Parathyroid adenoma (tissue), 2 donors: ENCODE data around the gene POMGNT2.

Experiments used
- H2AFZ ChIP-seq: fragments of 300-600 bp; sonication (generic); one replicate; pipeline ENCODE4 v1.7.0; 2017; ENCODE audit warnings: antibody characterized with exemption, mild to moderate bottlenecking
- H3K27ac ChIP-seq: fragments of 300-600 bp; sonication (generic); one replicate; pipeline ENCODE4 v1.7.0; 2017
- H3K27me3 ChIP-seq: fragments of 300-600 bp; sonication (generic); one replicate; pipeline ENCODE4 v1.7.0; 2017; ENCODE audit warnings: low read length; ENCODE audit not compliant: control insufficient read depth, insufficient read depth
- H3K36me3 ChIP-seq: fragments of 300-600 bp; sonication (generic); one replicate; pipeline ENCODE4 v1.7.0; 2017; ENCODE audit warnings: low read length; ENCODE audit not compliant: control insufficient read depth, insufficient read depth
- H3K4me1 ChIP-seq: fragments of 300-600 bp; sonication (generic); one replicate; pipeline ENCODE4 v1.7.0; 2017; ENCODE audit warnings: control low read depth
- H3K4me2 ChIP-seq: fragments of 300-600 bp; sonication (generic); one replicate; pipeline ENCODE4 v1.7.0; 2017; ENCODE audit warnings: low read length
- H3K4me3 ChIP-seq: fragments of 300-600 bp; sonication (generic); one replicate; pipeline ENCODE4 v1.7.0; 2017; ENCODE audit warnings: low read depth, low read length
- H3K79me2 ChIP-seq: fragments of 300-600 bp; sonication (generic); one replicate; pipeline ENCODE4 v1.7.0; 2017; ENCODE audit warnings: control low read depth
- H3K9ac ChIP-seq: fragments of 300-600 bp; sonication (generic); one replicate; pipeline ENCODE4 v1.7.0; 2017; ENCODE audit warnings: mild to moderate bottlenecking
- H3K9me3 ChIP-seq: fragments of 300-600 bp; sonication (generic); one replicate; pipeline ENCODE4 v1.7.0; 2017; ENCODE audit warnings: low read length; ENCODE audit not compliant: control insufficient read depth
- TF ChIP-seq, protein P1 (sequence below): fragments of 300-600 bp; sonication (generic); IDR thresholded peaks from one replicate; pipeline ENCODE4 v1.7.0; 2017; ENCODE audit warnings: antibody characterized with exemption, mild to moderate bottlenecking
- donor health status: primary hyperparathyroidism.

POMGNT2 gene

DNA sequence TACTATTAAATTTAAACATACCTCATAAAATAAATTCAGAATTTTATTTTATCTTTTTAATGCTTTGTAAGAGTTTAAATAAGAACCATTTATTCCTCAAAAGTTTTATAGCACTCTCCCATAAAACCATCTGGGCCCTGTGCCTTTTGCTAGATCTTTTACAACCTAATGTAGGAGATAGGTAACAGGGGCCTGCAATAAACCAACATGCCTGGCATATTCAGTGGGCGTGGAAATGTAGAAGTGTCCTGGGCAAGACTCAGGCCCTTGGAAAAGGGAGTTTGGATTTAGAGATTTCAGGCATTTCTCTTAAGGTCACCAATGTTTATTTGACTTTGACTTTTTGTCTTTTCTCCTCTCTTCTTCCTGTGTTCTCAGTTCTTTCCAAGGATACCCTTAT is 46.4 kb downstream of the POMGNT2 start:
- Histone ChIP-seq H3K4me1 (no peaks in the 10 kb centered on the region), H3K27ac (no peak overlapping the region), H3K4me2 (no peak overlapping the region), H3K27me3 (no peaks in the 10 kb centered on the region), H3K79me2 (no peaks in the 10 kb centered on the region), H2AFZ (no peak overlapping the region), H3K4me3 (no peak overlapping the region), H3K36me3 (no peaks in the 10 kb centered on the region), H3K9me3 (no peaks in the 10 kb centered on the region), H3K9ac (no peak overlapping the region)
- TF ChIP-seq, protein P1, sequence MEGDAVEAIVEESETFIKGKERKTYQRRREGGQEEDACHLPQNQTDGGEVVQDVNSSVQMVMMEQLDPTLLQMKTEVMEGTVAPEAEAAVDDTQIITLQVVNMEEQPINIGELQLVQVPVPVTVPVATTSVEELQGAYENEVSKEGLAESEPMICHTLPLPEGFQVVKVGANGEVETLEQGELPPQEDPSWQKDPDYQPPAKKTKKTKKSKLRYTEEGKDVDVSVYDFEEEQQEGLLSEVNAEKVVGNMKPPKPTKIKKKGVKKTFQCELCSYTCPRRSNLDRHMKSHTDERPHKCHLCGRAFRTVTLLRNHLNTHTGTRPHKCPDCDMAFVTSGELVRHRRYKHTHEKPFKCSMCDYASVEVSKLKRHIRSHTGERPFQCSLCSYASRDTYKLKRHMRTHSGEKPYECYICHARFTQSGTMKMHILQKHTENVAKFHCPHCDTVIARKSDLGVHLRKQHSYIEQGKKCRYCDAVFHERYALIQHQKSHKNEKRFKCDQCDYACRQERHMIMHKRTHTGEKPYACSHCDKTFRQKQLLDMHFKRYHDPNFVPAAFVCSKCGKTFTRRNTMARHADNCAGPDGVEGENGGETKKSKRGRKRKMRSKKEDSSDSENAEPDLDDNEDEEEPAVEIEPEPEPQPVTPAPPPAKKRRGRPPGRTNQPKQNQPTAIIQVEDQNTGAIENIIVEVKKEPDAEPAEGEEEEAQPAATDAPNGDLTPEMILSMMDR = no peak

DNA sequence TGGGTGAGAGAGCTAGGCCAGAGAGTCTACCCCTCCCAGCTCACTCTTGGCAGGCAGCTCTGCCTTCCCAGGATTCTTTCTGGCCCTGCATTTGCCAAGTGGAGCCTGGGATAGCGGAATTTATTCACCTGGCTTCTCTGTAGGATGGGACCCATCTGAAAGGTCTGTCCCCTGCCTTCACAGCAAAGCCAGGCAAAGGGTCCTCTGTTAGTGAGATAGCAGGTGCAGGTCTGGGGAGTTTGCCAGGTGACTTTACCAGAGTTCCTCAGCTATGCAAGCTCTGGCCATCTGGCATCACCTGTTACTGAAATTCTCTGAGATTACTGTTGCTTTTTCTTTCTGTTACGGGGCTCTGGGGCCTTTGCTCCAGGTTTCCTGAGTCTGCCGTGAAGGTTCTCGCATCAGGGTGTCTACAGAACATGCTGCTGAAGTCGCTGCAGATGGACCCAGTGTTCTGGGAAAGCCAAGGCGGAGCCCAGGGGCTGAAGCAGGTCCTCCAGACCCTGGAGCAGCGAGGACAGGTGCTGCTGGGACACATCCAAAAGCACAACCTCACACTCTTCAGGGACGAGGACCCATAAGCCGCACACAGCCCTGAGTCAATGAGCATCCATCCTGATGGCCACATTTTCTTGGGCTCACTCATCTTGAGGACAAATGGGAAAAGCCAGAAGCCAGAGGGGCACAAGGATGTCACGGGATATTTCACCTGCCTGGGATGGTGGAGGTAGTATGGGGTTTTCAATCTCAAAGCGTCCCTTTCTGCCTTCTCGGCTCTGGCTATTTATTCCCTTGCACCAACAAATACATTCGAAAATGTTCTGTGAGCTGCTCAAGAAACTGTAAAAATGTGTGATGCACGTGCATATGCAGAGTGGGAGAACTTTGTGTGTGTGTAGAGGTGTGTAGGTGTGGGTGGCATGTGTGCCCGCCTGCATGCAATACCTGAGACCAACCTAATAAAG is 49.8 kb downstream of the POMGNT2 start:
- TF ChIP-seq, protein P1 = no peak
- Histone ChIP-seq H3K9ac (no peak overlapping the region), H3K79me2 (no peaks in the 10 kb centered on the region), H3K27ac (no peak overlapping the region), H3K4me1 (no peaks in the 10 kb centered on the region), H3K4me2 (no peak overlapping the region), H3K9me3 (no peaks in the 10 kb centered on the region), H3K4me3 (no peak overlapping the region), H3K36me3 (no peaks in the 10 kb centered on the region), H2AFZ (no peak overlapping the region), H3K27me3 (no peaks in the 10 kb centered on the region)

DNA sequence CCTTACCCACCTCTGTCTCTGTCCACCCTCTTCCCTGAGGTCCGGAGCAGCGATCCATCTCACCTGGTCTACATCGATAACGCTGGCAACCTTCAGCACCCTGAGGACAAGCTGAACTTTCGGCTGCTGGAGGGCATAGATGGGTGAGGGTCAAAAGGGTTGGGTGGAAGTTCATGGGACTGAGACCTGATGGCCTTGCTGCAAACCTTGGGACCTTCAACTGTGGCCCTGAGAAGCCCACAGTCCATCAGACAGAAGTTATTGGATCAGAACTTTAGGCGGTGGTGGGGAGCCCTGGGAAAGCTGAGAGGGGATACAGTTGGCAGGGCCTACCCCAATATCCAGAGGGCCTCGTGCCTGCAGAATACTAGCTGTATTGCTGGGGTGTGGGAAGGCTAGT is 50.5 kb downstream of the POMGNT2 start:
- H3K4me2 ChIP-seq = no peak overlapping the region
- no peaks in the 10 kb centered on the region for H3K36me3 ChIP-seq
- H3K27me3 ChIP-seq = no peaks in the 10 kb centered on the region
- H2AFZ ChIP-seq = no peak overlapping the region
- no peak overlapping the region for H3K9ac ChIP-seq
- H3K79me2 ChIP-seq = no peaks in the 10 kb centered on the region
- H3K4me1 ChIP-seq = no peaks in the 10 kb centered on the region
- TF ChIP-seq, protein P1 = no peak
- no peaks in the 10 kb centered on the region for H3K9me3 ChIP-seq
- H3K4me3 ChIP-seq = no peak overlapping the region
- no peak overlapping the region for H3K27ac ChIP-seq

DNA sequence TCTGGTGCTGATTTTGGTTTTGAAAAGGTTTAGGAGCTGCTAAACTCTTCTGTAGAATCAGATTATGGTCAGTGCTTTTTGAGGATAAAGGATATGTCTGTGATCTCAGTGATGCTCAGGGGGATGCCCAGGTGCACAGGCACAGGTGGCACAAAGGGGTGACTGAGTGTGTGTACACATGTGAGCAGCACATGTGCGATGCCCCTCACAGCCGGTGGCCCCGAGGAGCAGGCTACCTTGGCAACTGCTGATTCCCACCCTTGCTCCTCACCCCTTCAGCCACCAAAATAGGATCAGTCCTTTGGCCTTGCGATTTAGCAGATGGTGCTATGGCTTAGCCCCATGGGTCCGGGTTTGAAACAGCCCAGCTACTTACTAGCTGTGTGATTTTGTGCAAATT is 51.1 kb downstream of the POMGNT2 start:
- no peaks in the 10 kb centered on the region for H3K79me2 ChIP-seq
- no peak overlapping the region for H3K4me3 ChIP-seq
- H2AFZ ChIP-seq = no peak overlapping the region

More for the DNA sequence above, 51.1 kb downstream of the POMGNT2 start:
- Histone ChIP-seq H3K4me1 (no peaks in the 10 kb centered on the region), H3K4me2 (no peak overlapping the region), H3K9ac (no peak overlapping the region), H3K36me3 (no peaks in the 10 kb centered on the region), H3K27me3 (no peaks in the 10 kb centered on the region), H3K9me3 (no peaks in the 10 kb centered on the region), H3K27ac (no peak overlapping the region)
- TF ChIP-seq, protein P1 = no peak
